HCT116 (cell line): ENCODE results near the gene SARS2. TPM values are rescaled to one million over a fixed set of nuclear protein-coding genes. Genes with fewer than 3 reads are reported as not detected.
A peak's percentile ranks its signal among the peaks of the same experiment; 100 is the strongest.

ENCODE experiments used
- ATAC-seq: fragments of 200-7000 bp; cut with Tn5 transposase; 2 replicates; pipeline ENCODE4 v1.9.1; 2020; ENCODE audit warnings: mild to moderate bottlenecking, moderate library complexity
- BruUV-seq: library from RNA; stranded (reverse); fragments of 400-500 nt; replicated peaks from 2 replicates; lab custom pipeline; 2021; lab: Mats Ljungman, UMichigan
- CTCF ChIA-PET: fragments of 300-600 bp; sonication (Branson Sonifier 250); formaldehyde crosslinking; loops from one replicate; lab custom pipeline; 2021; ENCODE audit warnings: antibody characterized with exemption; lab: Charles Lee
- POLR2A ChIA-PET: fragments of 300-600, 350-600 bp; sonication (Branson Sonifier 250); formaldehyde crosslinking; loops from one replicate; lab custom pipeline; 2021; ENCODE audit warnings: antibody characterized with exemption; lab: Charles Lee
- RAD21 ChIA-PET, 2 experiments: fragments of 300-600 bp; sonication (Branson Sonifier 250); formaldehyde crosslinking; loops; one replicate each; lab custom pipeline; 2023; ENCODE audit warnings: low total read pairs in 2 of 2; ENCODE audit not compliant: uncharacterized antibody in 2 of 2, unreplicated experiment in 2 of 2, low non-redundant PET in 1 of 2; lab: Charles Lee
- DNase-seq: peaks from one replicate; pipeline ENCODE4 v3.0.0-alpha.2; 2010; ENCODE audit warnings: low read depth, low spot score
- H2AFZ ChIP-seq: fragments of 200-600 bp; shearing (Covaris generic), sonication (generic); 2 replicates; pipeline ENCODE4 v1.6.1; 2017; ENCODE audit warnings: low read depth, mixed run types, mixed read lengths, antibody characterized with exemption, low read length; ENCODE audit not compliant: poor library complexity, severe bottlenecking
- H3K27ac ChIP-seq: 2 replicates; pipeline ENCODE4 v1.5.1; 2012; ENCODE audit warnings: low read depth, low read length
- H3K27me3 ChIP-seq: fragments of 200-600 bp; sonication (generic); 2 replicates; pipeline ENCODE4 v1.6.1; 2016; ENCODE audit warnings: mixed run types, low read length, mixed read lengths; ENCODE audit not compliant: insufficient read depth
- H3K36me3 ChIP-seq, 2 experiments: fragments of 200-500 bp in 1 of 2; fragments of 200-600 bp in 1 of 2; sonication (Bioruptor generic) in 1 of 2; sonication (generic) in 1 of 2; 2 replicates each; pipeline versions ENCODE4 v1.5.1 to v1.6.1; 2014 to 2016; ENCODE audit warnings: low read length in 2 of 2, inconsistent platforms in 1 of 2, mixed read lengths in 1 of 2, mixed run types in 1 of 2; ENCODE audit not compliant: insufficient read depth in 2 of 2, control insufficient read depth in 1 of 2
- H3K4me1 ChIP-seq, 2 experiments: fragments of 200-600 bp in 1 of 2; sonication (generic) in 1 of 2; 2 replicates each; pipeline versions ENCODE4 v1.5.1 to v1.6.1; 2012 to 2017; ENCODE audit warnings: low read length in 2 of 2, inconsistent platforms in 1 of 2, mild to moderate bottlenecking in 1 of 2, mixed read lengths in 1 of 2, mixed run types in 1 of 2, moderate library complexity in 1 of 2; ENCODE audit not compliant: insufficient read depth in 2 of 2, control insufficient read depth in 1 of 2
- H3K4me2 ChIP-seq: fragments of 200-600 bp; sonication (generic); 2 replicates; pipeline ENCODE4 v1.6.1; 2017; ENCODE audit warnings: mixed run types, low read length, mixed read lengths
- H3K4me3 ChIP-seq, 2 experiments: fragments of 200-600 bp in 1 of 2; sonication (generic) in 1 of 2; replicated peaks in 1 of 2; 2 replicates each; pipeline ENCODE4 v1.5.1; 2011 to 2016; ENCODE audit warnings: low read length in 2 of 2, control low read depth in 1 of 2, low read depth in 1 of 2, mild to moderate bottlenecking in 1 of 2, mixed read lengths in 1 of 2, mixed run types in 1 of 2
- H3K79me2 ChIP-seq: fragments of 200-600 bp; sonication (generic); 2 replicates; pipeline ENCODE4 v1.6.1; 2017; ENCODE audit warnings: mild to moderate bottlenecking, mixed run types, low read length, moderate library complexity, mixed read lengths; ENCODE audit not compliant: insufficient read depth
- H3K9ac ChIP-seq: fragments of 200-600 bp; sonication (generic); 2 replicates; pipeline ENCODE4 v1.6.1; 2016; ENCODE audit warnings: low read length, mixed read lengths
- H3K9me2 ChIP-seq: fragments of 200-600 bp; sonication (generic), shearing (Covaris generic); 2 replicates; pipeline ENCODE4 v1.6.1; 2017; ENCODE audit warnings: mixed run types, mild to moderate bottlenecking, moderate library complexity; ENCODE audit not compliant: insufficient read depth
- H3K9me3 ChIP-seq, 2 experiments: fragments of 200-500 bp in 1 of 2; fragments of 200-600 bp in 1 of 2; sonication (Bioruptor generic) in 1 of 2; sonication (generic) in 1 of 2; 2 replicates each; pipeline ENCODE4 v1.6.1; 2014 to 2017; ENCODE audit warnings: low read length in 2 of 2, mixed read lengths in 2 of 2, inconsistent platforms in 1 of 2, low read depth in 1 of 2, mild to moderate bottlenecking in 1 of 2, mixed run types in 1 of 2, moderate library complexity in 1 of 2; ENCODE audit not compliant: control insufficient read depth in 1 of 2, insufficient read depth in 1 of 2
- H4K20me1 ChIP-seq: fragments of 200-600 bp; sonication (generic), shearing (Covaris generic); 2 replicates; pipeline ENCODE4 v1.6.1; 2017; ENCODE audit warnings: mixed run types, mild to moderate bottlenecking, moderate library complexity; ENCODE audit not compliant: insufficient read depth
- CBX3 ChIP-seq: IDR thresholded peaks from 2 replicates; pipeline ENCODE4 v1.6.1; 2012; ENCODE audit warnings: low read depth
- CEBPB ChIP-seq: IDR thresholded peaks from 2 replicates; pipeline ENCODE4 v1.6.1; 2012; ENCODE audit warnings: low read depth
- EGR1 ChIP-seq: IDR thresholded peaks from 2 replicates; pipeline ENCODE4 v1.6.1; 2012; ENCODE audit warnings: low read depth
- EZH2phosphoT487 ChIP-seq: fragments of 200-600 bp; IDR thresholded peaks from 2 replicates; pipeline ENCODE4 v1.6.1; 2018; ENCODE audit warnings: antibody characterized with exemption, borderline replicate concordance
- JUND ChIP-seq: IDR thresholded peaks from 2 replicates; pipeline ENCODE4 v1.6.1; 2012
- POLR2AphosphoS5 ChIP-seq: IDR thresholded peaks from 2 replicates; pipeline ENCODE4 v1.6.1; 2011; ENCODE audit warnings: mild to moderate bottlenecking, low read depth, low read length, moderate library complexity
- SIN3A ChIP-seq: IDR thresholded peaks from 2 replicates; pipeline ENCODE4 v1.6.1; 2012; ENCODE audit warnings: low read depth
- ZBTB33 ChIP-seq: IDR thresholded peaks from 2 replicates; pipeline ENCODE4 v1.6.1; 2011; ENCODE audit warnings: mild to moderate bottlenecking, low read length, moderate library complexity; ENCODE audit not compliant: insufficient replicate concordance; ENCODE audit errors: extremely low read depth
- intact Hi-C: fragments of 100-400 bp; cut with micrococcal nuclease; formaldehyde crosslinking; loops from 2 replicates; pipeline ENCODE4 v1.10.0; 2022
- total RNA-seq: library from RNA; stranded (reverse); gene quantifications from one replicate; pipeline ENCODE4 v1.2.1, GENCODE V29; 2021; ENCODE audit not compliant: unreplicated experiment

Gene SARS2
- total RNA-seq, 1 experiment from 2014 or later: 58.2 TPM

DNA sequence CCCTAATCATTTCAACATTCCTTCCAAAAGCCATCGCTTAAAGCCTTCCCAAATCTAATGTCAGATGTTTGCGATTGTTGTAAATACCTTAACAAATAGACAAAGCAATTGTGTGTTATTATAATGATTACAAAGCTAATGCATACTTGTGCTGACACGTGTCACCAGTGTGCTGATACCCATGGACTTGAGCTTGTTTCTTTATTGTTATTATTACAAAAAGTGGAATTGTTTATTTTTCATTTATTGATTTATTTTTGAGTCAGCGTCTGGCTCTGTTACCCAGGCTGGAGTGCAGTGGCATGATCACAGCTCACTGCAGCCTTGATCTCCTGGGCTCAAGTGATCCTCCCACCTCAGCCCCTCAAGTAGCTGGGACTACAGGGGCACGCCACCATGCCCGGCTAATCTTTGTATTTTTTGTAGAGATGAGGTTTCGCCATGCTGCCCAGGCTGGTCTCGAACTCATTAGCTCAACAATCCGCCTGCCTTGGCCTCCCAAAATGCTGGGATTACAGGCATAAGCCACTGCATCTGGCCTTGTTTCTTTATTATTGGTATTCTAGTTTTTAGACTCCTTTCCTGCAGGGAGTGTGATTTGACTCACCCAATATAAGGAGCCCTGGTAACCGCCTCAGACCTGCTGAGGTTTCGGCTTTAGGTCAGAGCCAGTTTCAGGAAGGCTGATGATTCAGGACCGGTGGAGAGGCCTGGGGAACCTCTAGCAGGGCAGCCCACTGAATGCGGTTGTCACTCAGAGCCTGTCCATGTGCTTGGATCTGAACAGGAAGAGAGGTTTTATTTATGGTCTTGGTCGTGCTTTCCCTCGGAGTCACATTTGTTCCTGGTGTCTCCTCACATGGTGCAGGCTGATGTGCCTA, 47.1 kb upstream of the SARS2 start:
- Histone ChIP-seq H3K4me1 (peaks cover 8 to 11% of the 10 kb centered on the region in 2 experiments; a peak in 3 of 4 replicates), H2AFZ (no peak overlapping the region), H3K27me3 (no peaks in the 10 kb centered on the region), H3K4me3 (no peak overlapping the region), H3K27ac (no peak overlapping the region), H3K9me2 (no peaks in the 10 kb centered on the region), H3K9ac (no peak overlapping the region), H3K9me3 (peaks cover 0 to 5% of the 10 kb centered on the region in 2 experiments; a peak in 2 of 4 replicates), H3K79me2 (peaks cover 12% of the 10 kb centered on the region), H3K4me2 (no peak overlapping the region), H3K36me3 (no peaks in the 10 kb centered on the region), H4K20me1 (no peaks in the 10 kb centered on the region)
- ChIA-PET POLR2A (no interaction called here), CTCF (no interaction called here), RAD21 (no interaction called here)
- no TSS peak for BruUV-seq
- TF ChIP-seq EZH2phosphoT487 (no peak), ZBTB33 (no peak)
- intact Hi-C loops: no loop called here
- no peak for ATAC-seq
- DNase-seq: no peak

- intact Hi-C loops: no loop called here
- Histone ChIP-seq H3K4me3 (peak overlapping the region; percentile 16 to 50), H3K27me3 (no peaks in the 10 kb centered on the region), H3K4me1 (peaks cover 8 to 16% of the 10 kb centered on the region in 2 experiments; a peak in 3 of 4 replicates), H3K4me2 (peak overlapping the region; percentile 75), H3K9ac (peak overlapping the region; percentile 68), H3K79me2 (peaks cover 16% of the 10 kb centered on the region), H2AFZ (no peak overlapping the region), H3K27ac (peak overlapping the region; percentile 61), H4K20me1 (no peaks in the 10 kb centered on the region), H3K9me3 (peaks cover 0 to 2% of the 10 kb centered on the region in 2 experiments; a peak in 2 of 4 replicates), H3K9me2 (no peaks in the 10 kb centered on the region), H3K36me3 (no peaks in the 10 kb centered on the region)
- no TSS peak for BruUV-seq
- RAD21 ChIA-PET: interaction anchor here (0.6 to 0.7 kb wide), 2 partner anchors 95 to 108 kb away, joined by 3 to 4 read pairs; partner anchors contain the start of gene ACP7 (in 1 of the 2)
- CTCF ChIA-PET: interaction anchor here (0.6 to 1.5 kb wide), 7 partner anchors 13 to 262 kb away, joined by 3 to 7 read pairs (median 4); no protein-coding TSS in a partner anchor
- DNase-seq (no peak), ATAC-seq (peak; percentile 58)
- POLR2A ChIA-PET: interaction anchor here (0.8 to 1.1 kb wide), 2 partner anchors 56 to 153 kb away, joined by 3 to 5 read pairs; no protein-coding TSS in a partner anchor
- TF ChIP-seq JUND (no peak), CEBPB (no peak), EGR1 (peak; percentile 43; the same call in 1 of the 2 replicates), CBX3 (no peak), POLR2AphosphoS5 (0 out of 2 replicates have a peak, but pooled peaks have one; percentile 3), SIN3A (no peak)
- TF ChIP-seq, all 23 proteins: peak for 2
These were observed 45.3 kb upstream of the SARS2 start for GRCh38 chr19:38975861-38976271.
